Kidney tubule cell (primary cell): ENCODE measurements around the gene ACOX1.

Experiments used
- DNase-seq: peaks from one replicate; pipeline ENCODE4 v3.0.0-alpha.2; 2018; ENCODE audit warnings: low spot score

The ACOX1 gene

GRCh38 chr17:75978938-75979704 is at the start of gene ACOX1, which contains the start of gene TEN1:
ACOX1 (minus strand) TSS chr17:75979166; CDS start chr17:75979073, 93 bp downstream.
TEN1 (plus strand) TSS chr17:75979240; CDS start chr17:75986193, 6,953 bp downstream.
- DNase-seq, result peak; percentile 97

- DNase-seq, result peak; percentile 93
These were observed 48.3 kb upstream of the ACOX1 start, which contains the start of gene EVPL for GRCh38 chr17:76027159-76027839. EVPL (minus strand) TSS chr17:76027306; CDS start chr17:76027198, 108 bp downstream.

GRCh38 chr17:76026714-76027158 is 47.8 kb upstream of the ACOX1 start:
- DNase-seq, result peak; percentile 37

GRCh38 chr17:76025294-76025693 is 46.3 kb upstream of the ACOX1 start:
- no peak for DNase-seq

- DNase-seq, result no peak
These were observed 45.4 kb upstream of the ACOX1 start for GRCh38 chr17:76024353-76024752.

- no peak for DNase-seq
These were observed 44.9 kb upstream of the ACOX1 start for GRCh38 chr17:76023900-76024237.

GRCh38 chr17:76022973-76023899 is 44.3 kb upstream of the ACOX1 start:
- no peak for DNase-seq

GRCh38 chr17:76022285-76022684 is 43.3 kb upstream of the ACOX1 start:
- DNase-seq, result no peak

GRCh38 chr17:76019833-76020467 is 41.0 kb upstream of the ACOX1 start:
- DNase-seq, result no peak

GRCh38 chr17:76018801-76019200 is 39.8 kb upstream of the ACOX1 start:
- DNase-seq, result no peak

- DNase-seq, result no peak
These were observed 39.3 kb upstream of the ACOX1 start for GRCh38 chr17:76018340-76018680.

GRCh38 chr17:76017481-76018339 is 38.7 kb upstream of the ACOX1 start:
- DNase-seq, result no peak

GRCh38 chr17:76014925-76015261 is 35.9 kb upstream of the ACOX1 start:
- DNase-seq, result no peak

GRCh38 chr17:76014100-76014924 is 35.3 kb upstream of the ACOX1 start:
- DNase-seq, result peak; percentile 72

GRCh38 chr17:76013377-76013932 is 34.5 kb upstream of the ACOX1 start:
- no peak for DNase-seq

- DNase-seq, result no peak
These were observed 33.0 kb upstream of the ACOX1 start for GRCh38 chr17:76011951-76012350.

GRCh38 chr17:76009969-76010661 is 31.1 kb upstream of the ACOX1 start:
- DNase-seq, result no peak

GRCh38 chr17:76009447-76009846 is 30.5 kb upstream of the ACOX1 start:
- DNase-seq, result no peak
